Activated CD4-positive, CD25-positive, alpha-beta regulatory T cell treated with anti-CD3 and anti-CD28 coated beads, Interleukin-2, amount 50 U/mL, for 24 hours (primary cell): ENCODE data around the gene NCAM1.
A peak's percentile ranks its signal among the peaks of the same experiment; 100 is the strongest.
"Not testable (repeated sequence)": the region's sequence is repeated elsewhere in the genome, so short reads cannot be mapped to it uniquely, and the experiment has no call there.

Source experiments
- ATAC-seq, 2 donors: fragments of 150-1000 bp; cut with Tn5 transposase; one replicate each; pipeline ENCODE4 v1.10.0; 2021; ENCODE audit warnings: mild to moderate bottlenecking in 1 of 2, moderate library complexity in 1 of 2

The NCAM1 gene

GRCh38 chr11:112961146-112961668, at the start of gene NCAM1:
TSS of gene NCAM1 (plus strand) at chr11:112961420.
- ATAC-seq: peak in 1 of 2 donors; percentile 26

DNA sequence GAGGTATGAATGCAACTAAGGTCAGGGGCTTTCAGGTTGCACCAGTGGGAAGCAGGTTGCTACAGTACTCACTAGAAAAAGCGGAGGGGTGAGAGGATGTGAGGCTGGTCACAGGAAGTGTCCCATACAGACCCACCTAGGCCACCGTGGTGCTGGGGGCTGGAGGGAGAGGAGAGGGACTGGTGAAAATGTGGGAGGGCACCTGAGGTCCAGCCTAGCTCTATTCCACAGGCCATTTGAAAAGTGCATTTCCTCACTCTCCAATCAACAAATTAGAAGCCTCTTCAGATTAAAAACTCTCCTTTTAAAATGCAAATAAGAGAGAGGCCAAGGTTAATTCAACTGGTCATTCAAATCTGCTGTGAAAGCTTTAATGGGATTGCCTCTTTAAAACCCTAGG, 38.6 kb upstream of the NCAM1 start:
- ATAC-seq: no peak

DNA sequence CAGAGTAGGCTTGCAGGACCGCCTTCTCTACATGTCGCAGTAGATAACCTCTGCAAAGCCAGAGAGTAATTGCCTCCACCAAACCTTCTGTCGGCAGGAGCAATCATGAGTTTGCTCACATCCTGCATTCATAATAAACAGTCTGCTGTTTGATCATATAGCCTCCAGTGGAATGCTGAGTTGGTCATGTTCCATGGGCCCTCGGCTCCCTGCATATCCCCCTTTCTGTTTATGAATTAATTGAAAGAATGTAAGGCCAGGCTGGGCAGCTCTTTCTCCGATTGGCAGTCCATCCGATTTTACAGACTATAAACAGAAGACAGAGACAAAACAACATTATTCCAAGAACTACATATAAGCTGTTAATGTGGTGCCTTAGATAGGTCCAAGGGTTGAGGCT, 36.4 kb upstream of the NCAM1 start:
- ATAC-seq: not testable (repeated sequence)

DNA sequence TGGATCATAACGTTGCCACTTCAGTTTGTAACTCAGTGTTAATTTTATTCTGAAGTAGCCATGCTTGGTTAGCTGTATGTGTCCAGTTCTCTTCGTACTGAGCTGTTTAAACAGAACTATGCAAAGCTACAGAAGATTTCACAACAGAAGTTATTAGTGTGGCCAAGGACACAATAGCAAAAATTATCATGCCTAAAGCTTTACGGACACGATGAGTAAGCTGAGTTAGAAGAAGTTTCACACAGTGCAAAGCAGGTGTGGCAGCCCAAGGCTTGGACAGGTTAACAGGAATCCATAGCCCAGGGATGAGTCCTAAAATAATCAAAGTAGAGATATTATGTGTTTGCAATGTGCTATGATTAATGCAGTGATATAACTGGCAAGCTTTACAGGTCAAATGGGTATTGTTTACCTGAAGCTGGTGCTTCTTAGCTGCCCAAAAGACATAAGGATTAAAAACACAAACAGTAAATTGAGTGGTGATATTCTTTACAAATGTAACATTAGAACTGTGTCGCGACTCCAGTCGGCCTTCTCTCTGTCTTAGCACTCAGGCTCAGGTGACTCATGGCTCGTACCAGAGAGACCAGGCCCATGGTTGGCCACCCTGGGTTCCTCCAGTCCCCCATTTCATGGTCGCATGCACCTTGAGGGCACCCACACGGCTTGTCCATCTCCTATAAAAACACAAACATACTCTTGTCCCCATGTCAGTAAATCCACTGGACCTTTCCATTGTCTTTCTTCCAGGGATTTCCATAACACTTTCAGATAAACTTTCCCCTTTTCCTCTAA, 35.5 kb upstream of the NCAM1 start:
- ATAC-seq: no peak

DNA sequence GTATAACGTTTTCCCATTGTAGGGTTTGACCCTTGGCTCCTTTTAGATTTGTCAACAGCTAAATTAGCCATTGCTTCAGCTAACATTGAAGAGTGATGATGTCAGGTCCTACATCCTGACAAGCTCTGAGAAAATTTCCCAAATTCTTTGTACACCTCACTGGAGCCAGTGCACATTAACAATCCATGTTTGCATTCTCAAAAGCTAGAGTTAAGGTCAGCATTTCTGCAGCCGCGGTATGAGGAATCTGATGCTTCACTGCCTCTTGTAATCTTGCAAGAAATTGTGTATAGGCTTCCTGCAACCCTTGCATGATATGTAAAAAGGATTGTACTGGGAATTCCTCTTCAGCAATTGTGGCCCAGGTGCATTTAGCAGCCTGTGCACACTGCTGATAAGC, 33.1 kb upstream of the NCAM1 start:
- no peak for ATAC-seq

DNA sequence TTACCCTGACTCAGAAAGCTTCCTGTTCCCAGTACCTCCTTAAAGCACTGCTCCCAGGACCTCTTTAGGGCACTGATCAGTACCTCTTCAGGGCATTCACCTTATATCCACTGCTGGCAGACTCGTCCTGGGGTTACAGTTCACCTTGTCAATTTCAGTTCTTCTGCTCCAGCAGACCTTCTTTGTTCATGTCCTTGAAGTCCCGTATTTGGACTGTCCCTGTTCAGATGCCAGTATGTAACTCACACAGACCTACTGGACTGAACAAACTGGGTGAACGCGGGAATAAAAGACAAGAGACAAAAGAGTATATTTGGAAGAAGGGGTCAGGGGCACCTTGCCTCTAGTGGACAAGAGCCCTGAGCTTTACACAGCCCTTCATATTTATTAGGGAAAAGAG, 31.8 kb upstream of the NCAM1 start:
- no peak for ATAC-seq

DNA sequence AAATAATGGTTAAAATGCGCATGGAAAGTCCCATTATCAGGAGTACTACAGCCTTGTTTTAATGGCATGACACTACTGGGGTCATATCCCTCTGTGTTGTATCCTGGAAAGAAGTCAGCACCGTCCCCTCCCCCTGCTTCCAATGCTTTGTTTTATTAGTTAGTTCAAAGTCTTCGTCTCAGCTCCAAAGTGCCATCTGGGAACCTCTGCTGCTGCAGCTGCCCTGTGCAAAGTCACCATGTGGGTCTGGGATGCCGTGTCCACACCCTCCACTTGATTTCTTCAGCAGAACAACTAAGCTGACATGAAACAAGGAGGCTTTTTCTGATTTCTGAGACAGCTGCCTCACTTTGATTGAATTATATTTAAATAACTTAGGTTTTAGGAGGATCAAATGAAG, 29.5 kb upstream of the NCAM1 start:
- ATAC-seq: no peak

- no peak for ATAC-seq
Observed at GRCh38 chr11:112932593-112932992, 28.6 kb upstream of the NCAM1 start.

DNA sequence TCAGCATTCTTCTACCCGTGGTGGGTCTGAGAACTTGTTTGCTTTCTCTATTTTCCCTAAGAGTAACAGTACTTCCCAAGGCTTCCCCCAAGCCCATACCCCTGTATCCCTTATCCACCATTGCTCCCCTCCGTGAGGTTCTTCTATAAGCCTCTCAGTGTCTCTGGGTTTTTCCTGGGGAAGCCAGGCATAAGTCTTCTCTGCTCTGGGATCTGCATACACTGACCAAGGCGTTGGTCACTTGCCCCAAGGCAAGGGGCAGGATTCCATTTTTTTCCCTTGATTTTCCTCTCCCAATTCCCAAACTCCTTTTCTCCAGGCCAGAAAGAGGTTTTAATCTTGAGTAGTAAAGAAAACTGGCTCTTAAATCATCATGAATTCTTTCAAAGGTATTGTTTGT, 27.2 kb upstream of the NCAM1 start:
- ATAC-seq: no peak

GRCh38 chr11:112941104-112941503, 20.1 kb upstream of the NCAM1 start:
- no peak for ATAC-seq

GRCh38 chr11:112942966-112943643, 18.1 kb upstream of the NCAM1 start:
- ATAC-seq: no peak

- no peak for ATAC-seq
Observed at GRCh38 chr11:112946866-112947265, 14.4 kb upstream of the NCAM1 start.

DNA sequence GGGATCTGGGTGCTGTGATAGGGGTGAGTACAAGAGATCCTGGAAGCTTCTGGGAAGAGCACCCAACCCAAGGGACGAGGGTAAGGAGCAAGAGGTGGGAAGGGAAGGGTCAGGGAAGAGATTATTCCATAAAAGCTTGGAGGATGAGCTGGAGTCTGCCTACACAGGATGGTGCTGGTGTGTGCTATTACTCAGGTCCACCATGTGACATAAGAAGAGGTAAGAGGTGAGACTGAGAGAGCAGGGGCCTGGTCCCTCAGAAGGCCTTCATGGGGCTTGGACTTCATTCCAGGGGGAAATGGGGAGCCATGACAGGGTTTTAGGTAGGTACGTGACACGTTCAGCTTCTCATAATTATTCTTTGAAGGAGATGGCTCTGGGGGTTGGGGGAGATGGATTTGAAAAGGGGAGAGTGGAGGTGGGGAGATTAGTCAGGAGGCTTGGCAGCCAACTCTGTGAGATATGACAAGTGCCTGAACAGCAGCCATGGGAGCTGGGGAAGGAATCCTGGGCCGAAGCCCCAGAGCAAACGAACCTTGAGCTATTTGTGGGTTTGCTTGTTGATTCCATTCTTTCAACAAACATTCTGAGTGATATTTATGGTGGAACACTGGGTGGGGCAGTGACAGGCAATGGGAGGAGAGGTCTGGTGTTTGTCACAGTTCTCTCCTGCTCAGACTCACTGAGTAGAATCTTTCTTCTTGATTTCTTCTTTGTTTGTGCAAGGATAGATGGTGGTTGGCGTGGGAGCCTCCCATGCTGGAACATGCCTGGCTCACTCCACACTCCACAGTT, 11.2 kb upstream of the NCAM1 start:
- ATAC-seq: no peak

DNA sequence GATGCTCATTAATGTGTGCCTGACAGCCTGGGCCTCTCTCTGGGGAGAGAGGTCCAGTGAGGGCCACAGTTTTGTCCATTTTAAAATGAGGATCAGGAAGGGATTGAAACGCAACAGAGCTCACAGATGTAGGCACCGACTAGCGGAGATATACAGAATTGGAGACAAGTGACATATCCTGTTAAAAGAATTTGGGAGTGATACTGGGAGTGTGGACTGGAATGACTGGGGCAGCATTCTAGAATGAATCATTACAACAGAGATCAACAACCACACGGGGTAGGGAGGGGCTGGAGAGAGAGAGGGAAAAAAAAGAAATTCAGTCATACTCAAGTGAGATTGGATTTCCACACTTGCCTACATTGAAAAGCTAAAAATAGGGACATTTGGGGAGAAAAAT, 2.5 kb upstream of the NCAM1 start:
- no peak for ATAC-seq

- no peak for ATAC-seq
Observed at GRCh38 chr11:112961751-112962578, 745 bp downstream of the NCAM1 start.

DNA sequence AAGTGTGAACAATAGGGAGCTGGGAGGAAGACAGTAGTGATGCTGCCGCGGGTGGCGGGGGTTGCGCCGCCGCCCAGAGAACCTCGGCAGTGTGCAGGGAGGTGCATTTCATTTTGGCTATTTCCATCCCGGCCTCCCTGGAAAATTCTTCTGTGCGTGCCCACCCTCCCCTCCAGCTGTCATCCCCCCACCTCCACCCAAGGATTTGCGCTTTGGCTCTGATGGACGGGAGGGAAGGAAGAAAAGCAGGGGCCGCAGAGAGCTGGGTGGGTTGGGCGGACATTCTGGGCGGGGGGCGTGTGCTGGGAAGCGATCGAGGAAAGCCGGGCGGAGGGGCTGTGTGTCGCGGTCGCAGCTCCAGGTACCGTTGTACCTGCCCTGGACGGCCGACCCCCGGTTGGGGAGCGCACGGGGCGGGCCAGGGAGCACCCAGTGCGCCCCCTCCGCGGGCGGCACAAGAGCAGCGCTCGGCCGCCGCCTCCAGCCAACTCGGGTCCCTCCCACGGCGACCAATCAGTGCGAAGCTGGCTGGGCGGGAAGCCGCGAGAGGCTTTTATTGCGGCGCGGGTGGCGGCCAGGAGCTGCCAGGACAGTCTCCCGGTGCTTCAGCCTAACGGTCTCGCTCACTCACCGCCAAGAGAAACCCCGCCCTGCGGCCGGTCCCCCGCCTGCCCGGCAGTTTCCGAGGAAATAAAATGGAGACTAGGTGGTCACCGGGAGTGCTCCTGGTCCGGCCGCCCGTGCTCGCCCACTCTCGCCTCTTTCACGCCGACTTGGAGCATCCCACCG, 1.6 kb downstream of the NCAM1 start:
- no peak for ATAC-seq

DNA sequence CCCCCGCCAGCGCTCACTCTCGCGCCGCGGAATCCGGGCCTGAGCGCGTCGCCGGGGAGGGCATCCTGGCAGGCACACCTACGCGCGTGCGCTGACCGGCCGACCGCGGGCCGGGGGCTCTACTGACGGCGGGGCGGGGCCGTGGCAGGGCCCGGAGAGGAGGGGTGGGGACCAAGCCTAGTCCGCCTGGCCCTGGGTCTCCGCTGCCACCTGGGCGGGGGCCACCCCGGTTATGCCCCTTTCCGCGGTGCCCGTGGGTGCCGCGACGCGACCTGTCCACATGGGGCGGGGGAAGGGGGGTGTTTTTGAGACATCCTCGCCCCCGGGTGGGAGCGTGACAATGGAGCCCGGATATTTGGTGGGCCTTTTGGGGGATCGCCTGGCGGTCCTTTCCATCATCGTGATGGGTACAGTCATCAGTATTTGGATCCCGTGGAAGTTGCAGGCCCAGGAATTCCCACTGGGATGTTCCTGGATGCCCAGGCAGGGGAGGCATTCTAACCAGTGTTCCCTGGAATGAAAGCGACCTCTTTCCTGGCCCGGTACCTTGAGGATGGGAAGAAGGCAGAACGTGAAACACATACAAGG, 2.2 kb downstream of the NCAM1 start:
- no peak for ATAC-seq

- ATAC-seq: no peak
Observed at GRCh38 chr11:112965656-112966055, 4.4 kb downstream of the NCAM1 start.

DNA sequence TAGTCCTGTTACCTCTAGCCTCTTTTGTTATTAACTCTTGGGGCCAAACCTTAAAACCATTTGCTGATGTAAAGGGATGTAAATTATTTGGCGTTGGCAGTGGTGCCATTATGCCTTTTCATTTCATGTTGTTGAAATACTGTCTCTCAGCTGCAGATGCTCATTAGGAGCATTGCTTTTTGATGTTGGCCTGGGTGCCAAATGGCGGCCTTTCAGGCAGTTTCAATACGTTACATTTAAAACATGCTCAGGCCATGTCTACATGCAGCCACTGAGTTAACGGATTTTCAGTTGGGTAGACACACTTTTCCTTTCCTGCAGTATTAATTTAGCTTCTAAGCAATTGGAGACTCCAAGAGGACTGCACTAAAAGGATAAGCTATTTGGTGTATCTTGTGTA, 5.3 kb downstream of the NCAM1 start:
- no peak for ATAC-seq

GRCh38 chr11:112967082-112967481, 5.9 kb downstream of the NCAM1 start:
- ATAC-seq: no peak
